Activated CD4-positive, alpha-beta memory T cell treated with anti-CD3 and anti-CD28 coated beads, Interleukin-2, amount 10 ng/mL, durations not matched to agents 7 days and 5 days (primary cell): Measurements from ENCODE around the gene CDYL. TPM values are rescaled to one million over a fixed set of nuclear protein-coding genes. Genes with fewer than 3 reads are reported as not detected.

Experiments
- CTCF ChIA-PET: fragments of 350-600 bp; sonication (Branson Sonifier 250); formaldehyde crosslinking; loops from one replicate; lab custom pipeline; 2021; ENCODE audit warnings: antibody characterized with exemption, inconsistent platforms; lab: Charles Lee
- POLR2A ChIA-PET: fragments of 350-600 bp; sonication (Branson Sonifier 250); formaldehyde crosslinking; loops from one replicate; lab custom pipeline; 2021; ENCODE audit warnings: antibody characterized with exemption; lab: Charles Lee
- DNase-seq: peaks from one replicate; pipeline ENCODE4 v3.0.0-alpha.2; 2020
- H3K27ac Mint-ChIP-seq: one replicate; pipeline ENCODE4 v1.8.0; 2021; ENCODE audit warnings: mild to moderate bottlenecking, mixed read lengths
- H3K27me3 Mint-ChIP-seq: one replicate; pipeline ENCODE4 v1.8.0; 2021; ENCODE audit warnings: mixed read lengths
- H3K36me3 Mint-ChIP-seq: one replicate; pipeline ENCODE4 v1.8.0; 2021; ENCODE audit warnings: low read depth, mixed read lengths
- H3K4me1 Mint-ChIP-seq: one replicate; pipeline ENCODE4 v1.8.0; 2021; ENCODE audit warnings: mixed read lengths
- H3K4me3 Mint-ChIP-seq: one replicate; pipeline ENCODE4 v1.8.0; 2021; ENCODE audit warnings: mild to moderate bottlenecking, mixed read lengths
- H3K9me3 Mint-ChIP-seq: one replicate; pipeline ENCODE4 v1.8.0; 2021; ENCODE audit warnings: mixed read lengths
- total RNA-seq, 2 experiments: library from RNA; stranded (reverse); gene quantifications; one replicate each; pipeline ENCODE4 v1.2.3, GENCODE V29; 2021

Gene CDYL
- total RNA-seq, 2 experiments from 2014 or later, result 27.5 to 30.5 TPM

- Mint-ChIP-seq H3K27ac (no peak overlapping the region), H3K36me3 (peaks cover 2% of the 10 kb centered on the region), H3K4me1 (peaks cover 23% of the 10 kb centered on the region), H3K4me3 (no peak overlapping the region), H3K27me3 (no peaks in the 10 kb centered on the region), H3K9me3 (no peaks in the 10 kb centered on the region)
- DNase-seq, result no peak
- CTCF ChIA-PET, result interaction anchor here (0.5 to 0.6 kb wide), 2 partner anchors 116 to 790 kb away, joined by 3 read pairs; no protein-coding TSS in a partner anchor
- POLR2A ChIA-PET, result no interaction called here
Measured at GRCh38 chr6:4797587-4797986, 21.4 kb downstream of the CDYL start.

- Mint-ChIP-seq H3K9me3 (no peaks in the 10 kb centered on the region), H3K36me3 (peaks cover 2% of the 10 kb centered on the region), H3K27ac (no peak overlapping the region), H3K4me1 (peaks cover 30% of the 10 kb centered on the region), H3K27me3 (no peaks in the 10 kb centered on the region), H3K4me3 (no peak overlapping the region)
- ChIA-PET POLR2A (interaction anchor here (1.3 kb wide), 1 partner anchor 14 kb away, joined by 4 read pairs; no protein-coding TSS in a partner anchor), CTCF (interaction anchor here (2.0 kb wide), 1 partner anchor 9 kb away, joined by 7 read pairs; no protein-coding TSS in a partner anchor)
- DNase-seq, result no peak
Measured at GRCh38 chr6:4799912-4800311, 23.7 kb downstream of the CDYL start.

GRCh38 chr6:4800662-4801061 lies 24.5 kb downstream of the CDYL start:
- DNase-seq, result no peak
- Mint-ChIP-seq H3K9me3 (no peaks in the 10 kb centered on the region), H3K36me3 (peaks cover 2% of the 10 kb centered on the region), H3K27me3 (no peaks in the 10 kb centered on the region), H3K4me1 (peaks cover 30% of the 10 kb centered on the region), H3K27ac (no peak overlapping the region), H3K4me3 (no peak overlapping the region)
- POLR2A ChIA-PET, result no interaction called here
- CTCF ChIA-PET, result no interaction called here

- CTCF ChIA-PET, result interaction anchor here (0.7 to 1.5 kb wide), 3 partner anchors 9 to 41 kb away, joined by 3 read pairs; no protein-coding TSS in a partner anchor
Measured at GRCh38 chr6:4801491-4802110, 25.4 kb downstream of the CDYL start.

GRCh38 chr6:4802312-4802935 lies 26.2 kb downstream of the CDYL start:
- H3K27ac Mint-ChIP-seq, result no peak overlapping the region
- peaks cover 29% of the 10 kb centered on the region for H3K4me1 Mint-ChIP-seq

More at GRCh38 chr6:4801491-4802110, 25.4 kb downstream of the CDYL start:
- Mint-ChIP-seq H3K4me3 (no peak overlapping the region), H3K27me3 (no peaks in the 10 kb centered on the region), H3K36me3 (peaks cover 2% of the 10 kb centered on the region), H3K9me3 (no peaks in the 10 kb centered on the region), H3K4me1 (peaks cover 30% of the 10 kb centered on the region), H3K27ac (no peak overlapping the region)
- POLR2A ChIA-PET, result interaction anchor here (1.0 kb wide), 1 partner anchor 10 kb away, joined by 5 read pairs; no protein-coding TSS in a partner anchor
- DNase-seq, result no peak

GRCh38 chr6:4803343-4803744 lies 27.1 kb downstream of the CDYL start:
- ChIA-PET POLR2A (no interaction called here), CTCF (interaction anchor here (1.4 kb wide), 1 partner anchor 21 kb away, joined by 3 read pairs; no protein-coding TSS in a partner anchor)
- DNase-seq, result no peak
- Mint-ChIP-seq H3K4me3 (no peak overlapping the region), H3K27me3 (no peaks in the 10 kb centered on the region), H3K4me1 (peaks cover 26% of the 10 kb centered on the region), H3K36me3 (peaks cover 2% of the 10 kb centered on the region), H3K9me3 (no peaks in the 10 kb centered on the region), H3K27ac (no peak overlapping the region)

More at GRCh38 chr6:4802312-4802935, 26.2 kb downstream of the CDYL start:
- no peaks in the 10 kb centered on the region for H3K27me3 Mint-ChIP-seq
- no peak for DNase-seq
- POLR2A ChIA-PET, result no interaction called here
- peaks cover 2% of the 10 kb centered on the region for H3K36me3 Mint-ChIP-seq
- CTCF ChIA-PET, result interaction anchor here (0.7 to 1.5 kb wide), 3 partner anchors 9 to 40 kb away, joined by 3 read pairs; no protein-coding TSS in a partner anchor
- H3K4me3 Mint-ChIP-seq, result no peak overlapping the region
- H3K9me3 Mint-ChIP-seq, result no peaks in the 10 kb centered on the region

GRCh38 chr6:4804095-4804494 lies 27.9 kb downstream of the CDYL start:
- no peak overlapping the region for H3K27ac Mint-ChIP-seq
- no peaks in the 10 kb centered on the region for H3K9me3 Mint-ChIP-seq
- peaks cover 26% of the 10 kb centered on the region for H3K4me1 Mint-ChIP-seq
- H3K4me3 Mint-ChIP-seq, result no peak overlapping the region
- ChIA-PET POLR2A (no interaction called here), CTCF (interaction anchor here (1.4 kb wide), 1 partner anchor 22 kb away, joined by 3 read pairs; no protein-coding TSS in a partner anchor)
- H3K27me3 Mint-ChIP-seq, result no peaks in the 10 kb centered on the region
- H3K36me3 Mint-ChIP-seq, result peaks cover 2% of the 10 kb centered on the region
- no peak for DNase-seq

GRCh38 chr6:4805553-4806336 lies 29.5 kb downstream of the CDYL start:
- peaks cover 6% of the 10 kb centered on the region for H3K36me3 Mint-ChIP-seq
- no peaks in the 10 kb centered on the region for H3K27me3 Mint-ChIP-seq
- no peak for DNase-seq
- H3K4me3 Mint-ChIP-seq, result no peak overlapping the region
- POLR2A ChIA-PET, result no interaction called here
- peaks cover 26% of the 10 kb centered on the region for H3K4me1 Mint-ChIP-seq
- H3K9me3 Mint-ChIP-seq, result peaks cover 5% of the 10 kb centered on the region
- H3K27ac Mint-ChIP-seq, result no peak overlapping the region
- CTCF ChIA-PET, result no interaction called here

- peaks cover 5% of the 10 kb centered on the region for H3K9me3 Mint-ChIP-seq
- H3K27me3 Mint-ChIP-seq, result no peaks in the 10 kb centered on the region
- no peak overlapping the region for H3K27ac Mint-ChIP-seq
- H3K36me3 Mint-ChIP-seq, result peaks cover 6% of the 10 kb centered on the region
- ChIA-PET POLR2A (no interaction called here), CTCF (no interaction called here)
- H3K4me3 Mint-ChIP-seq, result no peak overlapping the region
- no peak for DNase-seq
- H3K4me1 Mint-ChIP-seq, result peaks cover 21% of the 10 kb centered on the region
Measured at GRCh38 chr6:4806337-4806725, 30.1 kb downstream of the CDYL start.

GRCh38 chr6:4806791-4807190 lies 30.6 kb downstream of the CDYL start:
- peaks cover 18% of the 10 kb centered on the region for H3K4me1 Mint-ChIP-seq
- H3K9me3 Mint-ChIP-seq, result peaks cover 5% of the 10 kb centered on the region
- H3K27me3 Mint-ChIP-seq, result no peaks in the 10 kb centered on the region
- H3K36me3 Mint-ChIP-seq, result peaks cover 3% of the 10 kb centered on the region
- no peak overlapping the region for H3K27ac Mint-ChIP-seq
- no peak overlapping the region for H3K4me3 Mint-ChIP-seq
- CTCF ChIA-PET, result no interaction called here
- POLR2A ChIA-PET, result no interaction called here
- DNase-seq, result no peak

- ChIA-PET POLR2A (no interaction called here), CTCF (no interaction called here)
- H3K27ac Mint-ChIP-seq, result no peak overlapping the region
- H3K36me3 Mint-ChIP-seq, result peaks cover 3% of the 10 kb centered on the region
- H3K4me1 Mint-ChIP-seq, result peaks cover 14% of the 10 kb centered on the region
- no peaks in the 10 kb centered on the region for H3K27me3 Mint-ChIP-seq
- peaks cover 5% of the 10 kb centered on the region for H3K9me3 Mint-ChIP-seq
- no peak for DNase-seq
- no peak overlapping the region for H3K4me3 Mint-ChIP-seq
Measured at GRCh38 chr6:4808396-4808795, 32.2 kb downstream of the CDYL start.

- Mint-ChIP-seq H3K9me3 (peaks cover 5% of the 10 kb centered on the region), H3K4me3 (no peak overlapping the region), H3K36me3 (peaks cover 3% of the 10 kb centered on the region), H3K4me1 (peaks cover 16% of the 10 kb centered on the region), H3K27ac (no peak overlapping the region), H3K27me3 (no peaks in the 10 kb centered on the region)
- POLR2A ChIA-PET, result interaction anchor here (1.5 kb wide), 1 partner anchor 9 kb away, joined by 5 read pairs; no protein-coding TSS in a partner anchor
- DNase-seq, result no peak
- CTCF ChIA-PET, result interaction anchor here (1.2 kb wide), 1 partner anchor 8 kb away, joined by 3 read pairs; no protein-coding TSS in a partner anchor
Measured at GRCh38 chr6:4809999-4810918, 34.1 kb downstream of the CDYL start.
